A172 (cell line): ENCODE results near the gene ZFHX2. TPM values are rescaled to one million over a fixed set of nuclear protein-coding genes. Genes with fewer than 3 reads are reported as not detected.

Source experiments
- DNase-seq: peaks from one replicate; pipeline ENCODE4 v3.0.0-alpha.2; 2015; ENCODE audit warnings: low spot score
- total RNA-seq: library from RNA; depleted of rRNA; stranded (reverse); fragments of >200 nt; shearing (Covaris generic); gene quantifications from 2 replicates; pipeline ENCODE4 v1.2.3, GENCODE V29; 2014

ZFHX2 gene
- total RNA-seq, 1 experiment from 2014 or later, result 0.29 TPM

GRCh38 chr14:23520899-23521533 lies 30.5 kb downstream of the ZFHX2 start:
- DNase-seq, result no peak

GRCh38 chr14:23518709-23519108 lies 32.9 kb downstream of the ZFHX2 start:
- DNase-seq, result no peak

GRCh38 chr14:23517650-23518326 lies 33.8 kb downstream of the ZFHX2 start:
- no peak for DNase-seq

GRCh38 chr14:23514644-23514957 lies 37.0 kb downstream of the ZFHX2 start:
- no peak for DNase-seq

GRCh38 chr14:23513818-23514643 lies 37.5 kb downstream of the ZFHX2 start:
- no peak for DNase-seq

- no peak for DNase-seq
These were observed 38.4 kb downstream of the ZFHX2 start for GRCh38 chr14:23513005-23513817.

- DNase-seq, result no peak
These were observed 39.4 kb downstream of the ZFHX2 start for GRCh38 chr14:23512156-23512555.

GRCh38 chr14:23494223-23494622 lies 57.3 kb downstream of the ZFHX2 start:
- DNase-seq, result no peak

GRCh38 chr14:23492618-23493272 lies 58.8 kb downstream of the ZFHX2 start:
- no peak for DNase-seq

GRCh38 chr14:23487216-23487615 lies 64.3 kb downstream of the ZFHX2 start:
- DNase-seq, result no peak

- no peak for DNase-seq
These were observed 65.5 kb downstream of the ZFHX2 start for GRCh38 chr14:23486036-23486435.

GRCh38 chr14:23485326-23485725 lies 66.2 kb downstream of the ZFHX2 start:
- DNase-seq, result no peak

GRCh38 chr14:23483236-23483854 lies 68.2 kb downstream of the ZFHX2 start:
- DNase-seq, result no peak

- DNase-seq, result no peak
These were observed 68.8 kb downstream of the ZFHX2 start for GRCh38 chr14:23482823-23483148.

- no peak for DNase-seq
These were observed 69.4 kb downstream of the ZFHX2 start for GRCh38 chr14:23481979-23482822.

GRCh38 chr14:23481362-23481970 lies 70.1 kb downstream of the ZFHX2 start:
- no peak for DNase-seq

GRCh38 chr14:23478109-23478759 lies 73.3 kb downstream of the ZFHX2 start:
- DNase-seq, result peak; percentile 16

GRCh38 chr14:23470947-23471346 lies 80.6 kb downstream of the ZFHX2 start:
- DNase-seq, result no peak
